NB4 (cell line): ENCODE results near the gene GRIA2.

ENCODE experiments used
- CTCF ChIP-seq: IDR thresholded peaks from one replicate; pipeline ENCODE4 v1.5.1; 2012; ENCODE audit warnings: low read depth, low read length
- MAX ChIP-seq: IDR thresholded peaks from 2 replicates; pipeline ENCODE4 v1.6.1; 2011; ENCODE audit warnings: low read depth, low read length
- MYC ChIP-seq: IDR thresholded peaks from 2 replicates; pipeline ENCODE4 v1.6.1; 2011; ENCODE audit warnings: low read depth, low read length
- POLR2A ChIP-seq: IDR thresholded peaks from 2 replicates; pipeline ENCODE4 v1.6.1; 2011; ENCODE audit warnings: mild to moderate bottlenecking; ENCODE audit not compliant: insufficient read length; ENCODE audit errors: extremely low read depth

GRCh38 chr4:157282019-157282418, 61.5 kb downstream of the GRIA2 start:
- TF ChIP-seq CTCF = no peak
- TF ChIP-seq MAX = no peak
- no peak for TF ChIP-seq MYC
- TF ChIP-seq POLR2A = no peak
